ENCODE measurements around the gene RBM19.
"Not testable (repeated sequence)": the region's sequence is repeated elsewhere in the genome, so short reads cannot be mapped to it uniquely, and the experiment has no call there.

The RBM19 gene

DNA sequence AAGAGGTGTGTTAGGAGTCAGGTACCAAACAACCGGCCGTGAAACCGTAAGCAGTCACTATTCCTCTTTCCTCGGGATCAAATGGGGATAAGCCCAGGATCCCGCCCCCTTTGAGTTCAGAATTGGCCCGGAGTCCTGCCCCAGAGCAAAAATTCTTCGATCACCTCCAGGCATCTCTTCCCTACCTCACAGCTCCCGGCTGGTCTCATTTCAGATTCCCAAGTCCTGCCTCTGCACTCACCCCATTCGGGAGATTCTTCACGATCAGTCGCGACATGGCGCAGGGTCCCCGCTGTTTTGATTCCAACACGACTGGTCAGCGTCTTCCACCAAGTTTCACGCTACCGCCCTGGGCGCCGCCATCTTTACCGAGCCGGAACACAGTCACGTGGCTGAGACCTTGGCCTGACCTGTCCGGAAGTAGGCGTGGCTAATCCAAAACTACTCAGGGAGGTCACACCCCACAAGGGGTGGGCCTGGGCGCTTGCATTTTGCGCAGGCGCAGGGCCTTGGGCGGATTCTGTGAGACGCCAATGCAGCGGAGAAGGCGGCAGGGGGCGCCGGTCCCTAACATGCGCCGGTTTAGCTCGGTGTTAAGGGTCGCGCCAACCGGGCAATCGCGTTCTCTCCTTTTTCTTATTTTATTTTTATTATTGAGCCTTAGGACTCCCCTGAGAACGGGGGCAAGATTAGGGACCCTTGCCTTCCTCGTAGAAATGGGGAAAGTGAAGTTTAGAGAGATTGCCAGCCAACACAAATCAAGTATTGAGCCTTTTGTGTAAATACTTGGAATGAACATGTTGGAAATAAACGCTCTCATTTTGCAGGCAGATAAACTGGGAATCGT, at the start of gene RBM19:
TSS of gene RBM19 (minus strand) at position 375 of the 847 bp plus-strand sequence. CDS start at position 277, 98 bp downstream.
- peak; percentile 97 to 98 for DNase-seq

- no peak for DNase-seq
Measured at GRCh38 chr12:114015851-114016250, 49.7 kb upstream of the RBM19 start.

DNA sequence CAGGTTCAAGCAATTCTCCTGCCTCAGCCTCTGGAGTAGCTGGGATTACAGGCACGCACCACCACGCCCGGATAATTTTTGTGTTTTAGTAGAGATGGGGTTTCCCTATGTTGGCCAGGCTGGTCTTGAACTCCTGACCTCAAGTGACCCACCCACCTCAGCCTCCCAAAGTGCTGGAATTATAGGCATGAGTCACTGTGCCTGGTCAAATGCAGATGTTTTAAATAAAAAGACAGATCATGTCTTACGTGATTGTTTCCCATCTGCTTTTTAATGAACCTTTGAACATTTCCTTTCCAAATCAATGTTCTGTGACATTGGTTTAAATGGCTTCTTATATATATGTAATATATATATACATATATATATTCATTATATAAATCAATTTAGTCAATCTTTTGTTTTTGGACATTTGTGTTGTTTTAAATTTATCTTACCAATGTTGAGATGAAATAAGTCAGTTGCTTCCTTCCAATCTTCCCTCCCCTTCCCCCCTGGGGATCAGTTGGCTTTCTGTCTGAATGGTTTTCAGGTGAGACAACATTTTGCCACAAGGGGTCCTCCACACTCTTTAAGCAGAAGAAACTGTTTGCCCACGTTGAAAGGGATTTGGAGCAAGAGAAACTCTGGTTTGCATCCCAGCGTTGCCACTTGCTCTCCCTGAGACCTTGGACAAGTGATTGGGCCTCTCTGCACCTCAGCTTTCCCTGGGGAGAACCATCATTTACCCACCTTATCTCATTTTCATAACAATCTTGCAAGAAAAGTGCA, 47.6 kb upstream of the RBM19 start:
- DNase-seq: no peak

- no peak for DNase-seq
Measured at GRCh38 chr12:114012744-114013431, 46.8 kb upstream of the RBM19 start.

- no peak for DNase-seq
Measured at GRCh38 chr12:114011711-114012110, 45.6 kb upstream of the RBM19 start.

DNA sequence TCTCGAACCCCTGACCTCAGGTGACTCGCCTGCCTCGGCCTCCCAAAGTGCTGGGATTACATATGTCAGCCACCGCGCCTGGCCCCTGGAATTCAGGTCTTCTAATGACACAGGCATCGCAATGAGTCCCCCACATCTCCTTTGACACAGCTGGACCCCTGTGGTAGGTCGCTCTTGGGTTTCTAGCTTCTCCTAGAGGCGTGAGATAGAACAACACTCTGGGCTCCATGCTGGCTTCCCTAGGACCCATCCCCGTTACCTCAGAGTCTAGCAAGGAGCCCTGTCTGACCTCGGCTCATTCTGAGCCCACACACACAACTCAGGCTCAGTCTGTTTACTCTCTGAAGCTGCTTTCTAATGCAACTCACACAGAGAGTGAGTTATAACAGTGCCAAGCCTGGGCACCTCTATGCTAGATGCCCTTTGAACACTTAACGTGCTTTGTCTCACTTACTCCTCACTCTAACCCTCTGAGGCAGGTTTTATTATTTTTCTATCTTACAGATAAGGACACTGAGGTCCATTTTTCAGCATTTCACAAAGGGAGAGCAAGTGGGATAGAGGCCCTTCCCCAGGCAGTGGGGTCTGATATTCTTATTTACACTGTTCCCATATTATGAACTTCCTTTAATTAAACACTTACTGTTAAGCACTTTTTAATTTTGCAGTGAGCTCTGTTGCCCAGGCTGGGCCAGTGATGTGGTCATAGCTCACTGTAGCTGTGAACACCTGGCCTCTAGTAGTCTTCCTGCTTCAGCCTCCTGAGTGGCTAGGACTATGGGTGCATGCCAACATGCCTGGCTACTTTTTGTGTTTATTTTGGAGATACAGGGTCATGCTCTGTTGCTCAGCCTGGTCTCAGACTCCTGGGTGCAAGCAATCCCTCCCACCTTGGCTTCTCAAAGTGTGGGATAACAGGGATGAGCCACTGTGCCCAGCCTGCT, 40.6 kb upstream of the RBM19 start:
- no peak for DNase-seq

GRCh38 chr12:114004402-114004801, 38.3 kb upstream of the RBM19 start:
- DNase-seq: no peak

GRCh38 chr12:114003286-114003685, 37.2 kb upstream of the RBM19 start:
- DNase-seq: no peak

- no peak for DNase-seq
Measured at GRCh38 chr12:114001511-114002340, 35.6 kb upstream of the RBM19 start.

DNA sequence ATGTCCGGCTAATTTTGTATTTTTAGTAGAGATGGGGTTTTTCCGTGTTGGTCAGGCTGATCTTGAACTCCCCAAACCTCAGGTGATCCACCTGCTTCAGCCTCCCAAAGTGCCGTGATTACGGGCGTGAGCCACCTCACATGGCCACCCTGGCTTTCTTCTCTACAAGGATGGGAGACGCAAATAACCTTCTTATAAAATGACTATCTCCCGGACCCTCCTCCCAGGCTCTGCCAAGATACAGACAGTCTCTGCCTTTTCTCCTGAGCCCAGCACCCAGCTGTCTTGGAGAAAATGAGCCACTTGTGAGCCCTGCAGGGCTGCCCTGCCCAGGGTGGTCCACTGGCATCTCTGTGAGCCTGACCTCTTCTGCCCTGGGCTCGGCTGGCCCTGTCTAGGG, 34.7 kb upstream of the RBM19 start:
- DNase-seq: no peak

DNA sequence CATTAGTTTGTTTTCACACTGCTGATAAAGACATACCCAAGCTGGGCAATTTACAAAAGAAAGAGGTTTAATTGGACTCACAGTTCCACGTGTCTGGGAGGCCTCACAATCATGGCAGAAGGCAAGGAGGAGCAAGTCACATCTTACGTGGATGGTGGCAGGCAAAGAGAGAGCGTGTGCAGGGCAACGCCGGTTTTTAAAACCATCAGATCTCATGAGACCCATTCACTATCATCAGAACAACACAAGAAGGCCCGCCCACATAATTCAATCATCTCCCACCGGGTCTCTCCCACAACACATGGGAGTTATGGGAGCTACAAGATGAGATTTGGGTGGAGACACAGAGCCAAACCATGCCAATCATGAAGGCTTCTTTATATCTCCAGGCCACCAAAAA, 34.1 kb upstream of the RBM19 start:
- DNase-seq: not testable (repeated sequence)

DNA sequence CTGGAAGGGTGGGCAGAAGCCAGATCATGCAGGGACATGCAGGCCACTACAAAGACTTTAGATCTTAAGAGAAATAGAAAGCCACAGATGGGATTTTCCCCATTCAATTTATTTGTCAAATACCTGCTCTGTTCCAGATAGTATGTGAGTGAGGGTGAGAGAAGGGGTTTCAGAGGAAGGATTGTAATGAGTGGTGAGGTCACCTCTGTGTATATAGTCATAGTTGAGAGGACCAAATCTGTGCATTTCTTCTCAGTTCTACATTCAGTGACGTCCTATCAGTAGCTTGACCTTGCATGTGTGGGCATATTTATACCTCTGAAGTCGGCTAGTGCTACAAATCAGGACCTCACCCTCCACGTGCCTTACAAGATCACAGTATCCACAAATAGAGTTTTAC, 31.2 kb upstream of the RBM19 start:
- DNase-seq: no peak

GRCh38 chr12:113996026-113996425, 29.9 kb upstream of the RBM19 start:
- no peak for DNase-seq

DNA sequence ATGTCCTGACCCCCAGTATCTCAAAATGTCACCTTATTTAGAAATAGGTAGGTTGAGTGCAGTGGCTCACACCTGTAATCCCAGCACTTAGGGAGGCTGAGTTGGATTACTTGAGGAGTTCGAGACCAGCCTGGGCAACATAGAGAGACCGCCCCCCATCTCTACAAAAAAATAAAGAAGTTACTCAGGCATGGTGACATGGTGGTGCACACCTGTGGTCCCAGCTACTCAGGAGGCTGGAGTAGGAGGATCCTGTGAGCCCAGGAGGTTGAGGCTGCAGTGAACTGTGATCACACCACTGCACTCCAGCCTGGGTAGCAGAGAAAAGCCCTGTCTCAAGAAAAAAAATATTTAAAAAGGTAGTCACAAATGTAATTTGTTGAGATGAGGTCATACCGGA, 27.9 kb upstream of the RBM19 start:
- DNase-seq: no peak

GRCh38 chr12:113992751-113993150, 26.6 kb upstream of the RBM19 start:
- DNase-seq: not testable (repeated sequence)

- DNase-seq: no peak
Measured at GRCh38 chr12:113991224-113992044, 25.3 kb upstream of the RBM19 start.

- no peak for DNase-seq
Measured at GRCh38 chr12:113990250-113991223, 24.4 kb upstream of the RBM19 start.

GRCh38 chr12:113988976-113989375, 22.9 kb upstream of the RBM19 start:
- DNase-seq: no peak

DNA sequence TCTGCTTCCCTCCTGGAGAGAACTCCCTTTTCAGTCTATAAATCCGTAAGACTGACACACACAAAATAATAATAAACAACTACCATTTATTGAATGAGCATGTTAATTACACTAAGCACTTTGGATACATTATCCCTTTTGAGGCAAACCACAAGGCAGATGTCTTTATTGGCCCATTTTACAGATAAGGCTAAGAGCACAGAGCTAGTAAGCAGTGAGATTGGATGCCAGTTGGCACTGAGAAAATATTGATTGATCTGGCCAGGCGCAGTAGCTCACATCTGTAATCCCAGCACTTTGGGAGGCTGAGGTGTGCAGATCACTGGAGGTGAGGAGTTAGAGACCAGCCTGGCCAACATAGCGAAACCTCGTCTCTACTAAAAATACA, 21.9 kb upstream of the RBM19 start:
- DNase-seq: no peak

All from activated CD4-positive, alpha-beta T cell treated with anti-CD3 and anti-CD28 coated beads for 4 hours (primary cell).